Measurements from ENCODE around the gene SOX9. TPM values are rescaled to one million over a fixed set of nuclear protein-coding genes. Genes with fewer than 3 reads are reported as not detected.

SOX9 gene
- total and polyA plus RNA-seq, 8 donors = 5.8 to 69.5 (median 16.8) TPM

DNA sequence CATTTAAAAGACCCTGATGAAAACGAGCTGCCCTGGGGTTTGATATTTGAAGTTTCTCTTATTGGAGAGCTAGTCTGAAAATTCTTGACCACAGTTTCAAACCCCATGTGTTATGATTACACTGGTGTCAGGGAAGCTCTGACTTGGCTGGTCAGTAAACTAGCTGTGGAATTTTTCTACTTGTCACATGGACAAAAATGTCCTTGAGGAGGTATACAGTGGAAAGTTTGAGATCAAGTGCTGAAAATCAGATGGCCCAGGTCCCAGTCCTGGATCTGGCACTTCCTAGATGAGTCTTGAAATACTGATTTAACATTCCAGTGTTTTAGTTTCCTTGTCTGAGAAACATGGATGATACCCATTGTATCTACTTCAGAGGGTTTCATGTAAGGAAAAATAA is 30.7 kb upstream of the SOX9 start:
- WGBS, 5 donors = 24 to 43% (median 33%) methylated on average over 1 of the region's 1 CpG
- no peak overlapping the region for H3K27ac ChIP-seq
- intact Hi-C loops (cut with DNase I; ENCODE audit: low total_unique reads) = no loop called here

DNA sequence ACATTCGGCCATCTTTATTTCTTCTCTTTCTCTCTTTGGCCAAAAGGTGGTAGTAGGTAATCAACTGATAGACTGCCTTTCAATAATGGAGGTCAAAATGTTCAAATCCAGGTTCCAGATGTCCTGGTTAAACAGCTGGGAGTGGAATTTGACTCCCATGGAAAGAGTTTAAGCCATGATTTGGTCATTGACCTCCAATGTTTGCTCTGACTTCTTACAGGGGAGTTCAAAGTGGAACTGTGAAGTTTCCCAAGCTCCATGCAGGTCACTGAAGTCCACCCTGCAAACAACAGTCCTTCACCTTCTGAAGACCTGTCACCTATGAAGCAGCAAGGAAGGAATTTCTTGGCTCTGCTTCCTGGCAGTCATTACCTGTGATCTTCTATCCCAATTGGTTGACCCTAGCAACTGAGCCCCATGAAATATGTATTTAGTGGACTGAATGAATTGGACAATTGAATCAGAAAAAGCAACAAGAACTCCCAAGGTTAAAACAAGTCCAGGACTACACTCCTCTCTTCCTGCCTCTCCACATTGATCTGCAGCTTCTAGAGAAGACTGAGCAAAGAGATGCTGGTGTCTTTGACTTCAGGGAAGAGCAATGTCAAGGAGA is 28.0 kb upstream of the SOX9 start:
- TF ChIP-seq EP300 (IDR thresholded peaks at IDR 0.05) (no peak), POLR2A (IDR thresholded peaks at IDR 0.05) (no peak)
- WGBS, 5 donors = 43 to 82% (median 80%) methylated on average over 1 of the region's 1 CpG
- H3K27ac ChIP-seq = no peak overlapping the region
- H3K4me3 ChIP-seq = no peak overlapping the region
- no peak for DNase-seq
- no peaks in the 10 kb centered on the region for H3K9me3 ChIP-seq
- intact Hi-C loops (cut with DNase I; ENCODE audit: low total_unique reads) = no loop called here
- H3K4me1 ChIP-seq = no peaks in the 10 kb centered on the region
- no peaks in the 10 kb centered on the region for H3K36me3 ChIP-seq
- no peaks in the 10 kb centered on the region for H3K27me3 ChIP-seq

More for the DNA sequence above, 30.7 kb upstream of the SOX9 start:
- Histone ChIP-seq H3K36me3 (no peaks in the 10 kb centered on the region), H3K4me3 (no peak overlapping the region), H3K9me3 (no peaks in the 10 kb centered on the region), H3K4me1 (no peaks in the 10 kb centered on the region), H3K27me3 (no peaks in the 10 kb centered on the region)
- no peak for TF ChIP-seq CTCF (IDR thresholded peaks at IDR 0.05)
- TF ChIP-seq POLR2AphosphoS5 (IDR thresholded peaks at IDR 0.05) = no peak
- TF ChIP-seq POLR2A (IDR thresholded peaks at IDR 0.05) = no peak
- no peak for TF ChIP-seq EP300 (IDR thresholded peaks at IDR 0.05)
- no peak for DNase-seq

GRCh38 chr17:72093707-72094106 is 27.1 kb upstream of the SOX9 start:
- Histone ChIP-seq H3K4me1 (no peaks in the 10 kb centered on the region), H3K27ac (no peak overlapping the region), H3K9me3 (no peaks in the 10 kb centered on the region), H3K27me3 (no peaks in the 10 kb centered on the region), H3K4me3 (no peak overlapping the region), H3K36me3 (no peaks in the 10 kb centered on the region)
- DNase-seq = no peak
- TF ChIP-seq POLR2AphosphoS5 (IDR thresholded peaks at IDR 0.05) = no peak
- no peak for TF ChIP-seq CTCF (IDR thresholded peaks at IDR 0.05)
- TF ChIP-seq POLR2A (IDR thresholded peaks at IDR 0.05) = no peak
- TF ChIP-seq EP300 (IDR thresholded peaks at IDR 0.05) = no peak
- 79 to 89% (median 88%) methylated on average over 3 of the region's 3 CpGs for WGBS, 5 donors
- intact Hi-C loops (cut with DNase I; ENCODE audit: low total_unique reads) = no loop called here

DNA sequence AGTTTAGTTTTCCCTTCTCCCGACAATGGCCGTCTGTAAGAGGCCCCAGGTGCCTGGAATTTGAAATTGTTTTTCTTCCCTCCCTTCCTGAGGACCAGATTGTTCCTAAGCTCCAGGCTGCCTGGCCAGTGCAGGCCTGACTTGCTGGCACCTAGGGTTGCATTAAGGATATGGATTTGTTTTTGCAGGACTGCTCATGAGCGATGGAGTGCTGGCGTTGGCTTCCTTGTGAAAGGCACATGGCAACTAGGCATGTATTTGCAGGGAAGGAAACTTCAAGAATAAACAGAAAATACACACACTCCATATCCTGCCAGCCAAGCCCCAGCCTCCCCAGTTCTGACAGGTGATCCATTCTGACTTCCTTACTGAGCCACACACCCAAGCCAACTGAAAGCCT is 25.5 kb upstream of the SOX9 start:
- WGBS, 5 donors = 57 to 85% (median 81%) methylated on average over 4 of the region's 4 CpGs
- Histone ChIP-seq H3K27me3 (no peaks in the 10 kb centered on the region), H3K36me3 (no peaks in the 10 kb centered on the region), H3K27ac (no peak overlapping the region), H3K4me3 (no peak overlapping the region), H3K4me1 (no peaks in the 10 kb centered on the region), H3K9me3 (no peaks in the 10 kb centered on the region)
- TF ChIP-seq POLR2A (IDR thresholded peaks at IDR 0.05) = no peak
- no peak for TF ChIP-seq EP300 (IDR thresholded peaks at IDR 0.05)
- intact Hi-C loops (cut with DNase I; ENCODE audit: low total_unique reads) = no loop called here
- no peak for DNase-seq

DNA sequence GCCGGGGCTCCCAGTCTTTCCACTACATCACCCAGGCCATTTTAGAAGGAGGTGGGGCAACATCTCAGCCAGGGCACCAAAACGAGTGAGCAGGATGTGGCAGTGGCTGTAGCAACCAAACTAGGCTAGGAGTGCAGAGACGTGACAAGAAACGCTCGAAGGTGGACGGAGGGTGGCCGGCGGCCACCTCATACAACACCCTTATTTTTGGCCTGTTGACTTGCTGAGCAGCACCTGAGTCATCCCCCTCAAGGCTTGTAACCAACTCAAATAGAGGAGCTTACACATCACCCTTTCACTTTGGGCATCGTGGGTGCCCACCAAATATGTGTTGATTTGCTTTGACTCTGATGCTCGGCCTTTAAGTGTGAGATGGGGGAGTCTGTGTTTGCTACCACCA is 23.7 kb upstream of the SOX9 start:
- TF ChIP-seq POLR2AphosphoS5 (IDR thresholded peaks at IDR 0.05) = no peak
- no peak for TF ChIP-seq POLR2A (IDR thresholded peaks at IDR 0.05)
- no peak for TF ChIP-seq CTCF (IDR thresholded peaks at IDR 0.05)
- TF ChIP-seq EP300 (IDR thresholded peaks at IDR 0.05) = no peak
- no peaks in the 10 kb centered on the region for H3K9me3 ChIP-seq
- H3K4me1 ChIP-seq = no peaks in the 10 kb centered on the region
- intact Hi-C loops (cut with DNase I; ENCODE audit: low total_unique reads) = no loop called here
- no peak overlapping the region for H3K4me3 ChIP-seq
- H3K27me3 ChIP-seq = no peaks in the 10 kb centered on the region
- no peak for DNase-seq
- 85 to 91% (median 87%) methylated on average over 10 of the region's 10 CpGs for WGBS, 5 donors
- no peak overlapping the region for H3K27ac ChIP-seq
- H3K36me3 ChIP-seq = no peaks in the 10 kb centered on the region
